Umbilical cord (tissue), 2 donors: Measurements from ENCODE around the gene SYT15. TPM values are rescaled to one million over a fixed set of nuclear protein-coding genes. Genes with fewer than 3 reads are reported as not detected.
"Not testable (repeated sequence)": the region's sequence is repeated elsewhere in the genome, so short reads cannot be mapped to it uniquely, and the experiment has no call there.

Experiments used
- DNase-seq: peaks from one replicate; pipeline ENCODE4 v3.0.0-alpha.2; 2015; ENCODE audit warnings: low spot score
- total RNA-seq: library from RNA; depleted of rRNA; stranded (reverse); fragments of >200 nt; gene quantifications from one replicate; pipeline ENCODE4 v1.2.3, GENCODE V29; 2014; ENCODE audit warnings: low replicate concordance; ENCODE audit not compliant: insufficient read depth

Gene SYT15
- total RNA-seq, 1 donor from 2014 or later: 11.3 TPM

DNA sequence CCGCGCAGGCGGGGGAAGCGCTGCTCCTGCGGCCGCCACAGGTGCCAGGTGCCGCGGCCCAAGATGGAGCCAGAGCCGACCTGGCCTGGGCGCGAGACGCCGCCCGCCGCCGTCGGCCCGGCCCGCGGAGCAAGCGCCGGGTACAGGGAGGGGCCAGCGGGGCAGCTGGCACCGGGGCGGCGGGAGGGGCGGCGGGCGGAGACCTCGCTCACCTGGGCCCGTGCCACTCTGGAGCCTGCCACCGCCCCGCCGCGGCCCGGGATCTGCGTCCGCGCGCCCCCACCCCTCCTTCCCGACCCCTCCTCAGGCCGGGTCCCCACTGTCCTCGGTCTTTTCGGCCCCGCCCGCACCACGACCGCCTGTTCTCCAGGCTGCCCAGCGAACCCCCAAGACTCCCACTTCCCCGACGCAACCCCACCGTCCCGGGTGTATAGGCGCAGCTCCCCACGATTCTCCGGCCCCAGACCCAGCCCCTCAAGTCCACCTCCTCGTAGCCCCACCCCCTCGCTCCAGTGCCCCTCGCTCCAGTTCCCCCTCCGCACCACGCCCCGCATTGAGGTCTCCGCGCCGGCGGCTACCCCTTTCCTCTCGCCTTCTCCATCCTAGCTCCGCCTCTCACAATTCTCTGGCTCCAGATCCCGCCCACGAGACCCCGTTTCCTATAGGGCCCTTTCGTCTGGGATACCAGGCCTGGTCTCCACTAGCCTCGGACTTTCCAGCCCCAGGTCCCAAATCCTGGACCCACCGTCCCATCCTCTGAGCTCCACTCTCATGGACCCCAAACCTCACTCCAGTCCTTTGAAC, 22.2 kb upstream of the SYT15 start, which contains the start of gene GPRIN2:
GPRIN2 (minus strand) TSS at position 144 of the 804 bp plus-strand sequence. CDS start 5,922 bp downstream, outside the sequence.
- no peak for DNase-seq

DNA sequence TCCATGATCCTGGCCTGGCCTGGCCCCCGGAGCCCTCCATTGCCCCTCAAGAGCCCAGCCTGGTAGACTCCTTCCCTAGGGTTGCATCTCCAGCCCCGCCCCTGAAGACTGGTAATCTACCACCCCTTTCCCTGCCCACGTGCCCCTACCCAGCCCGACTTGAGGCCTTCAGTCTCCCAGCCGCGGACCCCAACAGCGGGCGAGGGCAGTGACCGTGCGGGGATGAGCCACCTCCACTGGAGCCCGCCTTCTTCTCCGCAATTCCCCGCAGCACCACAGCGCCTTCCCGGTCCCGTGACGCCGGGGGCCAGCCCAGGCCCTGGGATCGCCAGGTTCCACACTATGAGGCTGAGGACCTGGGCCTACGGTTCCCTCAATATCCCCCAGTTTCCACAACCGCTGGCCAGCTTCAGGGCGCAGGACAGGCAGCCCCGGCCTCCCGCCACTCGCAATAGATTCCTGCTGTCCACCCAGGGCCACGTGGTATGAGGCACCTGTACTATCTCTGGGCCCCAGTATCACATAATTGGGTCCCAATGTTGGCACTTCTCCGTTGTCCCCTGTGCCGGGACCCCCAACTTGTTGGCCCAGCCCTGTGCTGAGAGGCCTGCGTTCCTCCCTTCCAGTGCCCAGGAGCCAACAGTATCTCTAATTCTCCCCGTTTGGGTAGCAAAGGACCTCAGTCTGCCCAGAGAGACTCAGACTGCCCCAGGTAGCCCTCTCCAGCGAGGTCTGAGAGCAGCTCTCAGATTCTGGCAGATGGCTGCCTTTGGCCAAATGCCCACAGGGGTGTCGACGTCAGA, 21.4 kb upstream of the SYT15 start:
- DNase-seq: no peak

DNA sequence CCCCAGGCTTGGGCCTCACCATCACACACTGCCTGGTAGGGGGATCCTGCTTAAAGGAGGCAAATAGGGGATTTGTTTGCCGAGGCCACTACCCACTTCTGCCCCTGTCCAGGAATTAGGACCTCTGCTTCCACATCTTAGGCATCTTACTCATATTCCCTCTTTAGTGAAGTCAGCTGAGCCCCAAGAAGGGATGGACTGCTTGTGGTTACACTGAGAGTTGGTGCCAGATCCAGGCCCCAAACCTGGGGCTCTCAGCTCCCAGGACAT, 20.9 kb upstream of the SYT15 start:
- no peak for DNase-seq

DNA sequence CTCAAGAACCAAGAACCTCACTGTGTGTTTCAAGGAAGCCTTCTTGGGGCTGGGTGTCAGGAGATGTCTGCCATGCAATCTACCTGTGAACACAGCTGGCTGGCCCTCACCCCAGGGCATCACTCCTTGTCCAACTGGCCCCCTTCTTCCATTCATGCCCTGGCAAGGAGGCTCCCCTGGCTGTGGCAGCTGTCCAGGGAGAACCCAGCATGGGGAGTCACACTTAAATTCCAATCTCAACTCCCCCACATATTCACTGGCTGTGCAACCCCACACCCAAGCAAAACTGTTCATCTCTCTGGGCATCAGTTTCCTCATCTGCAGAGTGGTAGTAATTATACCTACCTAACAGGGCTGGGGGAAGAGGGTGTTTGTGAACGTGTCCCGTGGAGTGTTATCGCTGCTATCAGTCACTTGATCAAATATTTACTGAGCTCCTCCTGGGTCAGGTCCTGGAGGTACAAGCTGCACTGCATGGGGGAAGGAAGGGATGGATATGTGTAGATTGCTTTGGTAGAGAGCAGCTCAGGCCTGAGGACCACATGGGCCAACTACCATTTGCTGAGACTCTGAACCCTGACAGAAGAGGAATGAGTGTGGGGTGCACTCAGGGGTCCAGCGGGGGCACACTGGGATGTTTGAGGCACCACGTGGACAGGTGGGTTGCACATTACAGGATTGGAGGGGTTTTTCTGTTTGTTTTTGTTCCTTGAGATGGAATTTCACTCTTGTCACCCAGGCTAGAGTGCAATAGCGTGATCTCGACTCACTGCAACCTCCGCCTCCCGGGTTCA, 20.3 kb upstream of the SYT15 start:
- no peak for DNase-seq

DNA sequence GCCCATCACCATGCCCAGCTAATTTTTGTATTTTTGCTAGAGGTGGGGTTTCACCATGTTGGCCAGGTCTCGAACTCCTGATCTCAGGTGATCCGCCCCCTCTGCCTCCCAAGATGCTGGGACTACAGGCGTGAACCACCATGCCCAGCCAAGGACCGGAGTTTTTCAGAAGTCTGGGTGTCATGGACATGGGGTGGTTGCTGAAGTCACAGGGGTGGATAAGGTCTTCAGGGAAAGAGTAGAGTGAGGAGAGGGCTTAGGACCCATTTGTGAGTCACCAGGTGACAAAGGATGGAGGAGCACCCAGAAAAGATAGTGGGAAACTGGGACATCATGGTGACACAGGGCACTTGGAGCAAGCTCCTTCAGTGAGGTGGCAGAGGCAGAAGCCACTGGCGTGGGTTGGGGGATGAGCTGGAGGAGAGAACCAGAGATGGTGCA, 19.7 kb upstream of the SYT15 start:
- DNase-seq: no peak

DNA sequence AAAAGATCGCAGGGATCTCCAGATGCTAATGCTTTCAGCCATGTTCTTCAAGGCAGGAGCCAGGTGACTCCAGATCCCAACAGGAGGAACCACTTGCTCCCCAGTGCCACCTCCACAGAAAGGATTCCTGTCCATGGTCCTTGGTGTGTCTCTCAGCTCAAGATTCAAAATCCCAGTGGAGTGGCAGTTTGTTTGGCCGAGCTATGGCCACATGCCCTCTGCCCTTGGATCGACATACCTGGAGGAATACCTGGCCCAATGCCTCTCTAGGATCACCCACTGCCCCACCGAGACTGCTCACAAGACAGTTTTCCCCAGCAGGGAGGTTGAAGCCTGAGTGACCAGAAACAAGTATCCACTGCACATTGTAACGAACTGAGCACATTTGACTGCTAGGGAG, 18.5 kb upstream of the SYT15 start:
- no peak for DNase-seq

DNA sequence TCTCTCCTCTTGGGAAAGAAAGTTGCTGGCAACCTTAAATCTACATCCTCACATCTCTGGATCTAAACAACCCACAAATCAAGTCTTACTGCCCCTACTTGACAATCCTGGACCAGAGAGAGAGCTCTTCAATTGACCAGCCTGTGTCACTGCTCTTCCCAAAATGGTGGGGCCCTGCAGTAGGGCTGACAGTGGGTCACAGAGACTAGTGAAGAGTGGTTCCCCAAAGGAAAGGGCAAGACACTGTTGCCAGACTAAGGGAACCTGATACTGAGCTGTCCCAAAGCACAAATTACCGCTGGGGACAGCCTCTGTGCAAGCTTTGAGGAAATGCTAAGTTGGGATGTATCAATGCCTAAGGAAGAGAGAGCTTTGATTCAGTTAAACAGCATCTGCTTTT, 18.0 kb upstream of the SYT15 start:
- DNase-seq: no peak

DNA sequence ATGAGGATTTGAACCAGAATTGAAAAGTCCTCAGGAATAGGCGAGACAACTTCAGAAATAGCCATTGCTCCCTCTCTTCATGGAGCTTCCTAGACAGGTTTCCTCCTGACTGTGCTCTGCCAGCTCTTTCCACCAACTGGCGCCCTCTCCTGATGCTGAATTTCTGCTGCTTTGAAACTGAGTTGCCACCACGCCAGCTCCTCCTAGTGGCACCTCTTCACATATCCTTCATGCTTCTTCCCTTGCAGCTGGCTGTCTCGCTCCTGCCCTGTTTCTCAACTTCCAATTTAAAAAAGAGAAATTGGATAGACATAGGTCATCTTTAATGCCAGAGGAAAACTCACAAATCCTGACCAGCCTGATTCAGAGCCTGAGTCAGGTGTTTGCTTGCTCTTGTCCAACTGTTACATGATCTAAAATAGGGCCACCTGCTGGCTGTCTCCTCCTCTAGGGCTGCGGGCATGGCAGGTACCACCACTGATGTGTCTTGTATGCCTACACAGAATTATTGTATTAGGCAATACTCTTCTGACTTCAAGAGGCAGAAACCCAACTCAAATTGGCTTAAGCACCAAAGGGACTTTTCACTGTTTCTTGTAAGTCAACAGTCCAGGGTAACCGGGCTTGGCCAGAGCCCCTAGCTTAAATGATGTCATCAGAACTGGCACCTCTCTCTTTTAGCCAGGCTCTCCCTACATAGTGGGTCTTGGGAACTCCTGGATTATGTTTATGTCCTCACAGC, 13.2 kb upstream of the SYT15 start:
- peak; percentile 82 for DNase-seq

DNA sequence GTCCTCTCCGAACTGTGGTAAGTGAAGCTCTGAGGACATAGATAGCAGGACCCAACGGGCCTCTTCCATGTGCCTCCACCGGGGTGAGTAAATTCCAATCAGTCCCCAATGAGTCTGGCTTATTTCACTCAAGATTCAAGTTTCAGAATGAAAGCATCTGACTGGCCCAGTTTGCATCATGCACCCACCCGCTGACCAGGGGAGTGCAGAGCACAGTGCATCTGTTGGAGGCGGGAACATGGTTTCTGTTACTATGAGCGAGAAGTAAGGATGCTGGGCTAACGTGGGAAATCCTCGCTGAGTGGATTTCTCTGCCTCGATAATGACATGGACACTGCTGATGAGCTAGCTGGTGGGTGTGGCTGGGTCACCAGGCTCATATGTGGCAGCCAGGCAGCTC, 11.8 kb upstream of the SYT15 start:
- not testable (repeated sequence) for DNase-seq

DNA sequence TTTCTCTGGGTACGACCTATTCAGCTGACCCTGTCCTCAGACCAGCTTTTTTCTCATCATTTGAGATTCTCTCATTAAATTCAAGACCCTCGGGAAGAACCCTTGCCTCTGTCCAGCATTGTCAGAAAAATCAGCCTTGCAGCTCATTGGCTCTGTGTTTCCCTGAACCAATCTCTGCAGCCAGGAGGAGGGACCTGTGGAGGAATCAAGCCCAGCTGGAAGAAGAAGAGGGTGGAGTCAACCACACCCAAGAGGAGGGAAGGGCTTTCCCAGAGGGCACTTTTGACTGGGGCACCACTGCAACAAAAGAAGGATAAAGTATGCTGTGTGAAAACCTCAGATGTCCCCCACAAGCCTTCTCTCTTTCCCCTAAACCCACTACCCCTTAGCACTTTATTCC, 8.3 kb upstream of the SYT15 start:
- not testable (repeated sequence) for DNase-seq

DNA sequence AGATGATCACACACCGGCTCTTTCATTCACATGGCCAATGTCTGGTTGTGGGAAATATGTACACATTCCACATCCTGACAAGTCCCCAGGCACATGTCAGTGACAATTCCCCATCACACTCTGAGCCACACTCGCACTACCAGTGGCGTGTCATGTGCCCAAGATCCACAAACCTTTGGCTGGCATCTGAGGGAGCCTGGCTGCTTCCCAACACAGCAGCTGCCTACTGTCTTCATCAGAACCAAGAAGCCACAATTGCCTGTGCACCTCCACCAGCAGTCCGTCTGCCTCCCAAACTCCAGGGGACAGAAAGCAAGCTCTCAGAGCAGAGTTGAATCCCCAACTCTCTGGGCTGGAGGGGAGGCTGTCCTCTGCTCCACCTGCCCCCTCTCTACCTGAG, 6.2 kb upstream of the SYT15 start:
- not testable (repeated sequence) for DNase-seq

DNA sequence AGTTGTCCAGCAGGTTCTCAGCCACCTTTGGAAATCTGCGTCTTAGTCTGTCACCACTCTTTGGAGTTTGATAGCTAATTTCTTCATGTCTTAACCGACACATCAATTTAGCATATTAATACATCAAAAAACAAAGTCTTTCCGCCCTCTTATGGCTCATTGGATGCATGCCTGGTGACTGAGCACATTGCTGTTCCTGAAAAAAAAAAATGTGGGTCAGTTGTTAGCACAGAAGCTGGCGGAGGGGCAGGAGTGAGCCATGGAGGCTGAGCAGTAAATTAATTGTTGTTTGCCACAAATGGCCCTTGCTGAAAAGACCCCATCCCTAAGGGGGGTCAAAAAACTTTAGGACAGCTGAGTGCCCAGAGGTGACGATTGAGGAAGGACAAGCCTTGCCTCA, 5.6 kb upstream of the SYT15 start:
- not testable (repeated sequence) for DNase-seq

DNA sequence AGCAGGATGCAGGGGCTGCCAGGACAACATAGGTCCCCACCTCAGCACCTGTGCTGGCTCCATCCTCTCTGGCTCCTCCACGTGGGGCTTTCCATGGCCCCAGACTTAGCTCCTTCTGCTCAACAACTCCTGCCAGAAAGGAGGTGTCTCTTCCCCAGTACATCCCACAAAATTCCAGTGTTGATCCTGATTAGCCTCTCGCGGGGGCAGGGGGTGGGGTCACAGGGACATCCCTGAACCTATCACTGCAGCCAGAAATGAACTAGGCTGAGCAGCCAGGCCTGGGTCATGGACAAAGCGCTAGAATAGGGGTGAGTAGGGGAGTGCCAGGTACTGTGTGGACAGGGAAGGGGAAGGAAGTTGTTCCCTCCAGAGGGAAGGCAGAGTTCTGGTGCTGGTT, 5.0 kb upstream of the SYT15 start:
- not testable (repeated sequence) for DNase-seq

DNA sequence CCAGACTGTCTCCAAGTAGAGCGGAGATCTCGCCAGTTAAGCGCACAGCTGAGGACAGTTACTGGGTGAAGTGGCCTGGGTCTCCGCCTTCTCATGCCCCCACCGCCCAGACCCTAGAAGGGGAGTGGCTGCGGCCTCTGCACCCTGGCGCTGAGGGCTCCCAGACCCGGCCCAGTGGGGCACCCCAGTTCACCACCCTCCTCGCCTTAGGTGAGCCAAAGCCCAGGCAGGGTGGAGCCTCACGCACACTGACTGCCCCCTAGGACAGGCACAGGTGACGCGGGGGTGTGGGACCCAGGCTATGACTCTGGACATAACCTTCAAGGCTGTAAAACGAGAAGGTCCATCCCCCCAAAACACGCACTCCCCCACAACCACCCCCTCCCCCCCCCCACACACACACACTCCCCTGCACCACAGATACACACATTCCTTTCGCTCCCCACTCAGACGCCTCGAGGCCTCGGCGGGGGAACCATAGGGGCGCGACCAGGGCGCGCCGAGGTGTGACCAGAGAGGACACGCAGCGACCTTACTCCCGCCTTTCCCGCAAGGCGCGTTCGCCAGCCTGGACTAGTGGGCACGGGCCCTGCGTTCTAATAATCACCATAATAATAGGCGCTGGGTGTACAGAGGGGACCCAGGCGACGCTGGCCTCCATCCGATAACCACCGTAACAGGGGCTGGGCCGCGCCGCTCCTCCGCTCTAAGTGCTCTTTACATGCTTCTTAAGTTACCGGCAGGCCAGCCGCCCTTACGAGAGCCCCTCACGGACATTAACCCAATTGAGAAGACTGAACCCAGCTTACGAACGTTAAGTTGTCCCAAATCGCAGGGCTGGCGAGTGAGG, 1.1 kb upstream of the SYT15 start:
- DNase-seq: not testable (repeated sequence)

DNA sequence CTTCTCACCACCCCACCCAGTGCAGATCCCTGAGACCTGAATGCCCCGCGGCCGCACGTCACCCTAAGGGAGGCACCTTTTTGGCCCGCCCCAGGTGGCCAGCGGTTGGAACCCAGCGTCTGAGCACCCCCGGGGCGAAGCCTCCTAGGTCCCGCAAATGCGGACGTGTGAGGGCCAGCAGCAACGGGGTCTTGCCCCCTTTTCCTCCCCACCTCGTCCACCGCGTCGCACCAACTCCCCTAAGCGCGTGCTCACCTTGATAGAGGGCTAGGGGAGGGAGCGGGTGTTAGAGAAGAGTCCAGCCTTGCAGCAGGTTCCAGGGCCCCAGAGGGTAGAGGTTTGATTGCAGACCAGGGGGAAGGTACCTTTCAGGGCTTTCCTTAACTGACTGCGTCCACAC, 450 bp downstream of the SYT15 start:
- DNase-seq: not testable (repeated sequence)

DNA sequence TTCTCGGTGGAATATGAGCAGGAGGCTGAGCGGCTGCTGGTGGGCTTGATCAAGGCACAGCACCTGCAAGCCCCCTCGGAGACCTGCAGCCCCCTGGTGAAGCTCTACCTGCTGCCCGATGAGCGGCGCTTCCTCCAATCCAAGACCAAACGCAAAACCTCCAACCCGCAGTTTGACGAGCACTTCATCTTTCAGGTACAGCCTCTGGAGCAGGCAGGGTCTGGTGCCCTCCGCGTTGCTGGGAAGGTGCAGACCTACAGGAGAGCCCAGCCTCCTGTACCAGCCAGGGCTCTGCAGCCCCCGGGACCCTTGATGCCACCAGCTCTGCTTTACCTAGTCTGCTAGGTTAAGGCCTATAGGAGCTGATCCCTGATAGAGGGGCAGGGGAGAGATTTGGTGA, 3.1 kb downstream of the SYT15 start:
- not testable (repeated sequence) for DNase-seq

DNA sequence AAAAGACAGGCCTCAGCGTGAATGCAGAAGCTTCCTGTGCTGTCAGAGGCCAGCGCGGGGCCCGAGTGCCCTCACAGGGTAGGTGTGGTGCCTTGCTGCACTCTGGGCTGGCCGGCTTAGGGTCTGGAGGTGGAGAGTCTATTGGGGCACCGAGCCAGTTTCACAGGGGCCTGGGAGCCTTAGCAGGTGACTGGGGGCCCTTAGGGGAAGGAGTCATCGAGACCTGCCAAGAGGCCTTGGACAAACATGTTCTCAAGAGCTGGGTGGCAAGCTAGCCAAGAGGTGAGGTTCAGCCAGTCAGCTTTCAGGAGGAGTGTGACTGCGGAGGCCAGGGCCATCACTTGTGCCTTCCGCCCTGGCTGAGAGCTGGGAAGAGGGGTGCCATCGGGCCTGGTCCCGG, 3.6 kb downstream of the SYT15 start:
- DNase-seq: not testable (repeated sequence)

DNA sequence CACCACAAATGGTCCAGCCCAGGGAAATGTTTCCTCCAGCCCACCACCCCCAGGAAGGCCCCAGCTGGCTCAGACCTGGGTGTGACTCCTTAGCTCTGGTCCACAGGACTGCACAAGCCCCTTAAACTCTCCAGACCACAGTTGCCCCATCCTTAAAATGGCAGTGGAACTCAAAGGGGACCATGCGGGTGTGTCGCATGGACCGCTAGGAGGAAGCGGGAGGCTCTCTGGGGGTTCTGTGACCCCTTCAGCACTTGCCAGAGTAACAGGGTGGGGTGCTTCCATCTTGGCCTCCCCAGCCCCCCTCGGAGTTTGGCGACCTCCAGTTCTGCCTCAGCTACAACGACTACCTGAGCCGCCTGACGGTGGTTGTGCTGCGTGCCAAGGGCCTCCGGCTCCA, 5.3 kb downstream of the SYT15 start:
- DNase-seq: not testable (repeated sequence)

DNA sequence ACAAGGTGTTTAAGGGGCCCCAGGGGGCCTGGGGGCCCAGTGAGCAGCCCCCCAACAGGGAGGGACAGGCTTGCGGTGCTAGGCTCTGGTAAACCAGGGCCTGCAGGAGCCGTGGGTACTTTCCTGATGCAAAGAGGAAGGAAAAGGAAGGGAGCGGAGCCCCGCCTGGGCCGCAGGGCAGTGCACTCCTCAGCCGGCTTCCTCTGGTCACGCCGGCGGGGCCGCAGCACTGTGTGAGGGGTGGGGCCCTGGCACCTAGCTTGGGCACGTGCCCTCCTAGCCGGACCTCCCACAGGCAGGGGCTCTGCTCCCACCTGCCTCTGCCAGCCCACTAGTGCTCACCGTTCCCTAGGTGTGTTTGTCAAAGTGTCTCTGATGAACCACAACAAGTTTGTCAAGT, 6.3 kb downstream of the SYT15 start:
- DNase-seq: not testable (repeated sequence)

DNA sequence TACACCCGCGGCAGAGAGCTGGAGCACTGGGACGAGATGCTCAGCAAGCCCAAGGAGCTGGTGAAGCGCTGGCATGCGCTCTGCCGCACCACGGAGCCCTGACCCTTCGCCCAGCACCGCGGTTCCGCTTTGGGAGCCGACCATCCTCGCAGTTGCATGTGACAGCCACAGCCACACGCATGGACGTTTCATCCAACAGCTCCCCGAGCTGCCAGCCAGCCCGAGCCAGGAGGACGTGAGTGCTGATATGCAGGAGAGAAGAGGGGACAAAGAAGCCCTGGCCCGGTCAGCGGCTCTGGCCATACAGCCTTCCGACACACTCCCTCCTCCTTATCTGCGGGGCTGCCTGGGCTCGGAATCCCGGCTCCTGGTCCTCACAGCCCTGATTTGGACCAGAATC, 8.6 kb downstream of the SYT15 start:
- DNase-seq: not testable (repeated sequence)
